Dedifferentiated amniotic fluid mesenchymal stem cell (primary cell): ENCODE results near the gene HIC1.

Experiments
- DNase-seq: peaks from one replicate; pipeline ENCODE4 v3.0.0-alpha.2; 2016; ENCODE audit errors: extremely low spot score

Gene HIC1

GRCh38 chr17:2047590-2047989 is 7.3 kb upstream of the HIC1 start:
- DNase-seq: no peak

GRCh38 chr17:2048805-2049204 is 6.1 kb upstream of the HIC1 start:
- DNase-seq: no peak

DNA sequence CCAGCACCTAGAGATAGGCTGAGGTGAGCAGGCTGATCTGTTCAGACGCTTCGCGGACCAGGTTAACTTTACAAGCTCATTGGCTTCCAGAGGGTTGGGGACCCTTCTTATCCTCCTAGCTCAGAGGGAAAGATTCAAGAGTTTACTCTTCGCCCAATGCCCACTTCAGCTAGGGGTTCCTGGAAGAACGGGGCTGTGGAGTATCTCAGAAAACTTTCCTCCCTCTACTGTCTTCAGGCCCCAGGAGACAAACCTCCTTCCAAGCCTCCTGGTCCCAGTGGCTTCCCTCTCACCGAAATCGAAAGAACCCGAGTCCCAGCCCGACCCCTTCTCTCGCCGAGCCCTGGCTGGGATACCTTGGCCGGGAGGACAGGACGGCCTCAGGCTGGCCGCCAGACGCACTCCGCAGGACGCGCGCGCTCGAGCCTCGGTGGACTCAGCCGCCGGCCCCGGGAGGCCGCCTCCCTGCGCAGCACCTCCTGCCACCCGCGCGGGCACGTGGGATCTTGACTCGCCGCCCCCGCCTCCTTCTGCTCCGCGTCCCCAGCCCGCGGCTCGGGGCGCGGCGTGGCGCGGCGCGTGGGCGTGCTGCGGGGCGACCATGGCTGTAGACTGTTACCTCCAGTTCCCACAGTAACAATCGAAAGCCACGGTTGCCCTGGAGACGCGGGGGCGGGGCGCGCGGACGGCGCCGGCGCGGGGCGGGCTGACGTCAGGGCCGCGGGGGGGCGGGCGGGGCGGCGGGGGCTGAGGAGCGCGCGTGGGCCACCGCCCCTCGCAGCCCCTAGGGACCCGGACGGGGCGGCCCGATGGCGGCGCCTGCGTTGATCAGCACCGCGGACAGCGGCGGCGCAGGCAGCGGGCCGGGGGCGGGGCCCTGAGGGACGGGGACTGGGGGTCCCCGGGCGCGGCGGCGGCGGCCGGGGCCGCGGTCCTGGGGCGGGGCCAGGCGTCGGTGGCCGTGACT is 5.3 kb upstream of the HIC1 start:
- DNase-seq: peak; percentile 63

- no peak for DNase-seq
Measured at GRCh38 chr17:2050300-2051060, 4.4 kb upstream of the HIC1 start.

DNA sequence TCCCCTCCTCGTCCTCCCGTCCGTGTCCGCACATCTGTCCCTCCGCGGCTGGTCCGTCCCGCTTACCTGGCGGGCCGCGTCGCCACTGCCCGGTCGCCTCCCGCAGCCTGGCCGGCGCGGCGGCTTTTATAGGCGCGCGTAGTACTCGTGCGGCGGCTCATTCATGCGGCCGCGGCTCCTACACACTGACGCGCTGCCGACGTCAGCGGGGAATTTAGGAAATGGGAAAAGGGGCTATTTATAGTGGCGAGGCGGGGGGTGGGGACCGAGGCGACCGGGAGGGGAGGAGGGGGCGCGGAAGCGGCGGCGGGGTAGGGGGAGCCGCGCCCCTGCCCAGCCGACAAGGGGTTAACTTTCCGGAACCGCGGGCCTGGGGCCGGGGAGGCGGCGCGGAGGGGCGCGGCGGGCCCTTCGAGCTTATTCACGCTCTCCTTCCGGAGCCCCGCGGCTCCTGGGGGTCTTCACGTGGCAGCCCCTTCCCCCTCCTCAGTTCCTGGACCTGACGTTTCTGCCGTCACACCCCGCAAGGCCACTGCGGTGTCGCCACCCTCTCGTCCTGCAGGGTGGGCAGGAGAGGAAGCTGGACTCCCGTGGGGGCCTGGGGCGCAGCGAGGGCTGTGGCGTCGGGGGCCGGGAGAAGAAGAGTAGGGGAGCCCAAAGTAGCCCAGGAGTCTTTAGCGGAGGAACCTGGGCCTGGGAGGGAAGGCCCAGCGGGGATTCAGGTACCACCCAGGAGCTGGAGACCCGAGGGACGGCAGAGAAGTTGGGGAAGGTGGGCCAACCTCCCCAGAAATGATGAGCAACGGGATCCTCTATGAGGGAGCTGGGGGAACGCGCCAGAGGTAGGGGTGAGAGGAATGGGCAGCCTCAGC is 3.6 kb upstream of the HIC1 start:
- no peak for DNase-seq

DNA sequence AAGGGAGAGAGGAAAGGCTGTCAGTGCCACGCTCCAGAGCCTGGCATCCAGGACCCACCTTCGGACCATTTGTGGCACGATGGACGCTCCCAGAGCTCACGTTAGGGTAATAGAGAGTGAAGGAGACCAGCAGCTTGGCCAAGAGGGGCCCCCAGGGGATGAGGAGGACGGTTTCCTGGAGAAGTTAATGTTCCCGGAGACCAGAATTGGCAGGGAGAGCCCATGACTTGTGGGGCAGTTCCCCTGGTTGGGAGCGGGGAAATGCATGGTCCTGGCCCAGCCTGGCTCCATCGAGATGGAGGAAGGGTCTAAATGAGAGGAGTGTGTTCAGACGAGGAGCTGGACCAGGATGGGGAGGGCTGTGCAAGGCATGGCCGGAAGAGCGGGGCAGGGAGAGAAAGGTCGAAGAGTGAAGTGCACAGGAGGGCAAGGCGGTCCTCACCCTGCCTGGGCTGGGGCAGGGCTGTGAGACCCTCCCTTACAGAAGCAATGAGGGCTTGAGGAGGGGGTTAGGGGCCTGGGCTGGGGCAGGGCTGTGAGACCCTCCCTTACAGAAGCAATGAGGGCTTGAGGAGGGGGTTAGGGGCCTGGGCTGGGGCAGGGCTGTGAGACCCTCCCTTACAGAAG is 2.9 kb upstream of the HIC1 start:
- no peak for DNase-seq

DNA sequence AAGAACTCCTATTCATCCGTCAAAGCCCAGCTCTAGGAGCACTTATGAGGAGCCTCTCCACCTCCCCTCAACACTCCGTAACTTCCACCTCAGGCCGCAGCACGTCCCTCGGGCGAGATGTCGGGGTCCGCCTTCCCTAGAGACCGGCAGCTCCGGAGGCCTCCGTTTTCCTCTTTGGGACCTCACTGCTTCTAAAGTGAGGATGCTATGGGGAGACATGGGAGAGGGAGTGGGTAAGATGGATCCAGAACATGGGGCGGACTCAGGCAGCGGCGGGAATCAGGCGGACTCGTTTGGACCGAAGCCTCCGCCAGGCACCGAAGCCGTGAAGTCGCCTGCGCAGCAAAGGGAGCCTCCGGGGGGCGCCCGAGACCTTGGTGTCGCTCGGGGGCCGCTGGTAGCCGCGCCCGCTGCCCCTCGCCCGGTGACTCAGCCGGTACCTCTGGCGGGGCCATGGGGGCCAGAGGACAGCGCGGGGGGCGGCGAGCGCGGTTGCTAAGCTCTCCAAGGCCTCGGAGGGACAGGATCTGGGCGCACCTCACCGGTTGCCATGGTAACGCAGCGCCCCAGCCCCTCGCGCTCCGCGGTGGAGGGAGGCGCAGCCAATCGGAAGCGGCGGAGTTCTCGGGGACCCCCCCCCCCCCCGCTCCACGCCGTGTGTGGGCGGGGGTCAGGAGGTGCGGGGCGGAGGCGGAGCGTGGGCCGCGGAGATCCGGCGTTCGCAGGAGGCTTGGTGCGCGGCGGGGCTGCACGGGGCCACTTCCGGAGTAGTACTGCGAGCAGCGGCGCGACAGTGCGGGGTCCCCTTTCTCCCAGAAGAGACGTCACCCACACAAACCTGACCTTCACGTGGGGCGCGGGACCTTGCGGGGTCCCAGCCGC is 1.3 kb upstream of the HIC1 start:
- peak; percentile 41 for DNase-seq

GRCh38 chr17:2054262-2054511 is 716 bp upstream of the HIC1 start:
- no peak for DNase-seq

GRCh38 chr17:2055292-2056205 is 646 bp downstream of the HIC1 start:
- DNase-seq: no peak

- DNase-seq: no peak
Measured at GRCh38 chr17:2056206-2057174, 1.6 kb downstream of the HIC1 start.

DNA sequence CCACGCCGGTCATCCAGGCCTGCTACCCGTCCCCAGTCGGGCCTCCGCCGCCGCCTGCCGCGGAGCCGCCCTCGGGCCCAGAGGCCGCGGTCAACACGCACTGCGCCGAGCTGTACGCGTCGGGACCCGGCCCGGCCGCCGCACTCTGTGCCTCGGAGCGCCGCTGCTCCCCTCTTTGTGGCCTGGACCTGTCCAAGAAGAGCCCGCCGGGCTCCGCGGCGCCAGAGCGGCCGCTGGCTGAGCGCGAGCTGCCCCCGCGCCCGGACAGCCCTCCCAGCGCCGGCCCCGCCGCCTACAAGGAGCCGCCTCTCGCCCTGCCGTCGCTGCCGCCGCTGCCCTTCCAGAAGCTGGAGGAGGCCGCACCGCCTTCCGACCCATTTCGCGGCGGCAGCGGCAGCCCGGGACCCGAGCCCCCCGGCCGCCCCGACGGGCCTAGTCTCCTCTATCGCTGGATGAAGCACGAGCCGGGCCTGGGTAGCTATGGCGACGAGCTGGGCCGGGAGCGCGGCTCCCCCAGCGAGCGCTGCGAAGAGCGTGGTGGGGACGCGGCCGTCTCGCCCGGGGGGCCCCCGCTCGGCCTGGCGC is 2.4 kb downstream of the HIC1 start:
- no peak for DNase-seq

DNA sequence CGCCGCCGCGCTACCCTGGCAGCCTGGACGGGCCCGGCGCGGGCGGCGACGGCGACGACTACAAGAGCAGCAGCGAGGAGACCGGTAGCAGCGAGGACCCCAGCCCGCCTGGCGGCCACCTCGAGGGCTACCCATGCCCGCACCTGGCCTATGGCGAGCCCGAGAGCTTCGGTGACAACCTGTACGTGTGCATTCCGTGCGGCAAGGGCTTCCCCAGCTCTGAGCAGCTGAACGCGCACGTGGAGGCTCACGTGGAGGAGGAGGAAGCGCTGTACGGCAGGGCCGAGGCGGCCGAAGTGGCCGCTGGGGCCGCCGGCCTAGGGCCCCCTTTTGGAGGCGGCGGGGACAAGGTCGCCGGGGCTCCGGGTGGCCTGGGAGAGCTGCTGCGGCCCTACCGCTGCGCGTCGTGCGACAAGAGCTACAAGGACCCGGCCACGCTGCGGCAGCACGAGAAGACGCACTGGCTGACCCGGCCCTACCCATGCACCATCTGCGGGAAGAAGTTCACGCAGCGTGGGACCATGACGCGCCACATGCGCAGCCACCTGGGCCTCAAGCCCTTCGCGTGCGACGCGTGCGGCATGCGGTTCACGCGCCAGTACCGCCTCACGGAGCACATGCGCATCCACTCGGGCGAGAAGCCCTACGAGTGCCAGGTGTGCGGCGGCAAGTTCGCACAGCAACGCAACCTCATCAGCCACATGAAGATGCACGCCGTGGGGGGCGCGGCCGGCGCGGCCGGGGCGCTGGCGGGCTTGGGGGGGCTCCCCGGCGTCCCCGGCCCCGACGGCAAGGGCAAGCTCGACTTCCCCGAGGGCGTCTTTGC is 3.1 kb downstream of the HIC1 start:
- DNase-seq: no peak

- no peak for DNase-seq
Measured at GRCh38 chr17:2058586-2059546, 4.0 kb downstream of the HIC1 start.

DNA sequence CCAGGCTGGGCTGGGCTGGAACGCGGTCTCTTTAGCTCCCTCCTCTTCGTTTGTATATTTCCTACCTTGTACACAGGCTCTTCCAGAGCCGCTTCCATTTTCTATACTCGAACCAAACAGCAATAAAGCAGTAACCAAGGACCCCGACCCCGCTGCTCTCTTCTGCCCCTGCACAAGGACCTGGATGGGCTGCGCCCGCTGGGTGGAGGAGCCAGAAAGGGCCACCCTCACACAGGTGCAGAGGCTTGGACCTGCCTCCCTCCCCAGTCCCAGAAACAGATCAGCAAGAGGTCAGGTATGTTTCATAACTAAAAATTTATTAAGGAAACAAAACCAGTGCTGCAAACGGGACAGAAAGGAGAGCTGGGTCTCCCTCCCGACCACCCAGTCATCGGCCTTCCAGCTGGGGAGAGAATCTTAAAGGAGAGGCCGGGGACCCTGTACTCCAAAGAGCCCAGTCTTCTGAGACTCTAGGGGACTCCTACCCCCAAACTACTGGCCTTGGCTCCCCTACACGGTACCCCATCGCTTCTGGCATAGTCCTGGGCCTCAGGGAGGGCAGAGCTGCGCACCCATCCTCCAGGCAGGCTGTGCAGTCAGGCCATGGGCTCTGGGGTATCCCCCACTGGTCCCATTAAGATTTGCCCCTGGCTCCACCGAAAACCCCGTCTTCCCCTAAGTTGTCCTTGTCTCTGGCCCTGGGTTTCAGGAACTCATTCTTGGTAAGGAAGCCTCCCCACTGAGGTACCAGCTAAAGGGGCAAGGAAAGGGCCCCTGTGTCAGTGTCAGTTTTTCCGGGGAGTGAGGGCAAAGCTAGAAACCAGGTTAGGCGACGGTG is 4.9 kb downstream of the HIC1 start:
- no peak for DNase-seq

GRCh38 chr17:2060385-2060658 is 5.4 kb downstream of the HIC1 start:
- no peak for DNase-seq
